ENCODE measurements around the gene SMG5. TPM values are rescaled to one million over a fixed set of nuclear protein-coding genes. Genes with fewer than 3 reads are reported as not detected.

The SMG5 gene
- total and polyA plus RNA-seq, 2 donors (not counting 1 experiment from before 2014, with no cell fraction given), result 53.5 to 77.0 TPM

DNA sequence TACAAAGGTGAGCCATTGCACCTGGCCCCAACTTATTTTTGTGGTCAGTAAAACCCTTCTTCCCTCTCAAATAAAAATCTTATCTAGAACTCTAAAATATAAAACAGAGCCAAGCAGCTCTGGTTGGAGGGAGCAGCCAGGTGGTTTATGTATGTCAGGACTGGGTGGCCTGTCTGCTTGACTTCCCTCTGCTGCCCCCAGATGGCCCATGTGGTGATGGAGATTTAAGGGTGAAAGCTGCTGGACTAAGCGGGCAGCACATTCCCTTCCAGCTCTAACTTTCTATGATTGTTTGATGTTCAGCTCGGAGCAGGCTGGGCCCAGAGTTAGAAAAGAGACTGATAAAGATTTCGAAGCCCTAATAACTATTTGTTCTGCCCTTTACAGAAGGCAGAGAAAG is 22.8 kb downstream of the SMG5 start:
- Mint-ChIP-seq H3K4me3 (no peak overlapping the region), H3K27ac (no peak overlapping the region), H3K27me3 (no peaks in the 10 kb centered on the region), H3K4me1 (no peaks in the 10 kb centered on the region), H3K9me3 (ENCODE audit: insufficient read depth) (no peaks in the 10 kb centered on the region)
- H3K4me2 ChIP-seq (replicated peaks; ENCODE audit: low read depth, low read length, poor library complexity, severe bottlenecking), result no peak overlapping the region
- H3K9me3 ChIP-seq (ENCODE audit: control extremely low read depth in 1 of 3, control insufficient read depth in 2 of 3, insufficient read depth in 1 of 3, low read length in 2 of 3), result no peaks in the 10 kb centered on the region
- WGBS (ENCODE audit: insufficient coverage), result no CpG with 5 or more reads among the region's 3 CpGs
- TF ChIP-seq EZH2 (IDR thresholded peaks at IDR 0.05; ENCODE audit: borderline replicate concordance, insufficient read depth, low read depth, low read length, poor library complexity, severe bottlenecking), result no peak
- TF ChIP-seq, protein P1, sequence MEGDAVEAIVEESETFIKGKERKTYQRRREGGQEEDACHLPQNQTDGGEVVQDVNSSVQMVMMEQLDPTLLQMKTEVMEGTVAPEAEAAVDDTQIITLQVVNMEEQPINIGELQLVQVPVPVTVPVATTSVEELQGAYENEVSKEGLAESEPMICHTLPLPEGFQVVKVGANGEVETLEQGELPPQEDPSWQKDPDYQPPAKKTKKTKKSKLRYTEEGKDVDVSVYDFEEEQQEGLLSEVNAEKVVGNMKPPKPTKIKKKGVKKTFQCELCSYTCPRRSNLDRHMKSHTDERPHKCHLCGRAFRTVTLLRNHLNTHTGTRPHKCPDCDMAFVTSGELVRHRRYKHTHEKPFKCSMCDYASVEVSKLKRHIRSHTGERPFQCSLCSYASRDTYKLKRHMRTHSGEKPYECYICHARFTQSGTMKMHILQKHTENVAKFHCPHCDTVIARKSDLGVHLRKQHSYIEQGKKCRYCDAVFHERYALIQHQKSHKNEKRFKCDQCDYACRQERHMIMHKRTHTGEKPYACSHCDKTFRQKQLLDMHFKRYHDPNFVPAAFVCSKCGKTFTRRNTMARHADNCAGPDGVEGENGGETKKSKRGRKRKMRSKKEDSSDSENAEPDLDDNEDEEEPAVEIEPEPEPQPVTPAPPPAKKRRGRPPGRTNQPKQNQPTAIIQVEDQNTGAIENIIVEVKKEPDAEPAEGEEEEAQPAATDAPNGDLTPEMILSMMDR (IDR thresholded peaks at IDR 0.05), result no peak
- H3K4me1 ChIP-seq (ENCODE audit: control insufficient read depth in 2 of 2, insufficient read depth in 2 of 2, low read length in 2 of 2), result no peaks in the 10 kb centered on the region
- ATAC-seq (ENCODE audit: low read depth), result no peak
- H3K4me3 ChIP-seq (ENCODE audit: control extremely low read depth in 1 of 5, extremely low read depth in 1 of 5, insufficient read depth in 1 of 5, low read depth in 2 of 5, low read length in 4 of 5), result no peak overlapping the region
- no peaks in the 10 kb centered on the region for H3K79me2 ChIP-seq (ENCODE audit: control insufficient read depth, insufficient read depth, low read length)
- intact Hi-C loops (cut with micrococcal nuclease), result no loop called here
- H3K36me3 ChIP-seq (replicated peaks in 1 of 2; ENCODE audit: control extremely low read depth in 1 of 2, control insufficient read depth in 1 of 2, extremely low read depth in 1 of 2, insufficient read depth in 2 of 2, low read length in 1 of 2), result peaks cover 4 to 75% of the 10 kb centered on the region in 2 experiments
- H3K27me3 ChIP-seq (replicated peaks in 1 of 4; ENCODE audit: control extremely low read depth in 1 of 4, control insufficient read depth in 3 of 4, insufficient read depth in 4 of 4, low read length in 3 of 4), result no peaks in the 10 kb centered on the region
- no peak for DNase-seq
- no peaks in the 10 kb centered on the region for H4K20me1 ChIP-seq (ENCODE audit: control insufficient read depth, insufficient read depth, low read length, poor library complexity, severe bottlenecking)
- CTCF ChIA-PET, result no interaction called here
- no peak overlapping the region for H2AFZ ChIP-seq (ENCODE audit: insufficient read depth, low read depth, low read length, poor library complexity, severe bottlenecking)
- POLR2A ChIA-PET, result no interaction called here
- H3K9ac ChIP-seq (ENCODE audit: low read length), result no peak overlapping the region
- no peak overlapping the region for H3K27ac ChIP-seq (ENCODE audit: low read length in 2 of 2)

DNA sequence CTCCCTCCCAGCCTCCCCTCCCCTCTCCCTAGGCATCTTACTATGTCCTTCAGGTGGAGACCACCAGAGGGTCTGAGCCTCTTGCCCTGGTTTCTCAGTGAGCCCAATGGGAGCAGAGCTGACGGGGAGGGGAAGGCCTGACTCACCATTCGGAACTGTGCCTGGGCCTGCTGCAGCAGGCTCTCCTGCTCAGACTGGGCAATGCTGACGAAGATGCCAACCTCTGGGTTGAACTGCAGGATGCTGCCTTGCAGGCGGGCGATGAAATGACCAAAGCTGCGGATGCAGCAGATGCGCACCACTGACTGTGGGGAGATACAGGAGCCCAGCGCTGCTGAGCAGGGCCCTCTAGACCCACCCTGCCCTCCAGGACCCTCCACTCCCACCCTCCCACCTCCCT is 23.8 kb downstream of the SMG5 start:
- Histone ChIP-seq H3K4me1 (ENCODE audit: control insufficient read depth in 2 of 2, insufficient read depth in 2 of 2, low read length in 2 of 2) (no peaks in the 10 kb centered on the region), H3K79me2 (ENCODE audit: control insufficient read depth, insufficient read depth, low read length) (no peaks in the 10 kb centered on the region), H3K27ac (ENCODE audit: low read length in 2 of 2) (no peak overlapping the region), H3K4me2 (replicated peaks; ENCODE audit: low read depth, low read length, poor library complexity, severe bottlenecking) (no peak overlapping the region), H3K9ac (ENCODE audit: low read length) (no peak overlapping the region), H2AFZ (ENCODE audit: insufficient read depth, low read depth, low read length, poor library complexity, severe bottlenecking) (no peak overlapping the region), H3K9me3 (ENCODE audit: control extremely low read depth in 1 of 3, control insufficient read depth in 2 of 3, insufficient read depth in 1 of 3, low read length in 2 of 3) (no peaks in the 10 kb centered on the region), H4K20me1 (ENCODE audit: control insufficient read depth, insufficient read depth, low read length, poor library complexity, severe bottlenecking) (no peaks in the 10 kb centered on the region), H3K36me3 (replicated peaks in 1 of 2; ENCODE audit: control extremely low read depth in 1 of 2, control insufficient read depth in 1 of 2, extremely low read depth in 1 of 2, insufficient read depth in 2 of 2, low read length in 1 of 2) (peaks cover 4 to 76% of the 10 kb centered on the region in 2 experiments), H3K27me3 (replicated peaks in 1 of 4; ENCODE audit: control extremely low read depth in 1 of 4, control insufficient read depth in 3 of 4, insufficient read depth in 4 of 4, low read length in 3 of 4) (no peaks in the 10 kb centered on the region), H3K4me3 (ENCODE audit: control extremely low read depth in 1 of 5, extremely low read depth in 1 of 5, insufficient read depth in 1 of 5, low read depth in 2 of 5, low read length in 4 of 5) (no peak overlapping the region)
- CTCF ChIA-PET, result no interaction called here
- WGBS (ENCODE audit: insufficient coverage), result 92% methylated on average over 6 of the region's 8 CpGs
- Mint-ChIP-seq H3K4me3 (no peak overlapping the region), H3K27ac (no peak overlapping the region), H3K9me3 (ENCODE audit: insufficient read depth) (no peaks in the 10 kb centered on the region), H3K4me1 (no peaks in the 10 kb centered on the region), H3K27me3 (no peaks in the 10 kb centered on the region)
- no peak for ATAC-seq (ENCODE audit: low read depth)
- intact Hi-C loops (cut with micrococcal nuclease), result no loop called here
- no peak for DNase-seq
- no peak for TF ChIP-seq EZH2 (IDR thresholded peaks at IDR 0.05; ENCODE audit: borderline replicate concordance, insufficient read depth, low read depth, low read length, poor library complexity, severe bottlenecking)
- TF ChIP-seq, protein P1 (IDR thresholded peaks at IDR 0.05), result no peak
- POLR2A ChIA-PET, result no interaction called here

All from B cell (primary cell).